ENCODE results near the gene AIF1L.

GRCh38 chr9:131098391-131099101 lies 2.2 kb downstream of the AIF1L start:
- TF ChIP-seq CTCF (conservative IDR thresholded peaks at IDR 0.05 in 1 of 2, IDR thresholded peaks at IDR 0.05 in 1 of 2; ENCODE audit: low read depth in 1 of 2, low read length in 2 of 2) (no peak), EZH2 (IDR thresholded peaks at IDR 0.05; ENCODE audit: low read length, missing control alignments) (no peak)

Measured in fibroblast of lung (primary cell).